Suppressor macrophage (primary cell): ENCODE data around the gene HTR7.
"Not testable (repeated sequence)": the region's sequence is repeated elsewhere in the genome, so short reads cannot be mapped to it uniquely, and the experiment has no call there.

Source experiments
- DNase-seq, 4 experiments: peaks; one replicate each; pipeline ENCODE4 v3.0.0-alpha.2; 2020 to 2022
- total RNA-seq, 17 experiments: gene quantifications; one replicate each; lab custom pipeline; 2026; ENCODE audit warnings: mixed read lengths in 6 of 17, inconsistent platforms in 3 of 17; lab: John Stamatoyannopoulos, UW

Gene HTR7
- total RNA-seq: 2.7 to 11.6 (median 8.7) reads per million in 17 experiments

GRCh38 chr10:90857635-90858460, at the start of gene HTR7:
Gene HTR7 (minus strand): TSS chr10:90858039. CDS start chr10:90857671, 368 bp downstream.
- peak; percentile 62 to 90 (median 75) for DNase-seq

GRCh38 chr10:90906596-90906995, 48.8 kb upstream of the HTR7 start:
- DNase-seq: no peak

GRCh38 chr10:90905925-90906324, 48.1 kb upstream of the HTR7 start:
- DNase-seq: no peak

GRCh38 chr10:90896916-90897315, 39.1 kb upstream of the HTR7 start:
- not testable (repeated sequence) for DNase-seq

GRCh38 chr10:90893190-90893589, 35.4 kb upstream of the HTR7 start:
- no peak for DNase-seq

GRCh38 chr10:90890347-90890746, 32.5 kb upstream of the HTR7 start:
- DNase-seq: no peak

- peak in 2 of 4 experiments; percentile 25 to 39 for DNase-seq
These were observed 31.8 kb upstream of the HTR7 start for GRCh38 chr10:90889636-90890035.

GRCh38 chr10:90888387-90888786, 30.5 kb upstream of the HTR7 start:
- DNase-seq: no peak

- DNase-seq: no peak
These were observed 29.7 kb upstream of the HTR7 start for GRCh38 chr10:90887555-90887954.

GRCh38 chr10:90885176-90885575, 27.3 kb upstream of the HTR7 start:
- no peak for DNase-seq

GRCh38 chr10:90884431-90884830, 26.6 kb upstream of the HTR7 start:
- no peak for DNase-seq

- DNase-seq: peak in 3 of 4 experiments; percentile 3 to 62 (median 55)
These were observed 22.4 kb upstream of the HTR7 start for GRCh38 chr10:90880059-90880719.

GRCh38 chr10:90879062-90879461, 21.2 kb upstream of the HTR7 start:
- no peak for DNase-seq

GRCh38 chr10:90872648-90873020, 14.8 kb upstream of the HTR7 start:
- no peak for DNase-seq

GRCh38 chr10:90871766-90872647, 14.2 kb upstream of the HTR7 start, which contains the start of gene RPP30:
Gene RPP30 (plus strand): TSS chr10:90871974. CDS start chr10:90871987, 13 bp downstream.
- peak; percentile 82 to 91 (median 86) for DNase-seq

- peak; percentile 52 to 74 (median 68) for DNase-seq
These were observed 13.5 kb upstream of the HTR7 start for GRCh38 chr10:90871279-90871765.

- no peak for DNase-seq
These were observed 8.3 kb upstream of the HTR7 start for GRCh38 chr10:90866050-90866598.

- peak in 3 of 4 experiments; percentile 18 to 54 (median 34) for DNase-seq
These were observed 7.6 kb upstream of the HTR7 start for GRCh38 chr10:90865401-90865800.

- DNase-seq: peak; percentile 39 to 67 (median 48)
These were observed 5.2 kb upstream of the HTR7 start for GRCh38 chr10:90862908-90863514.

- no peak for DNase-seq
These were observed 3.0 kb upstream of the HTR7 start for GRCh38 chr10:90860790-90861189.

- peak in 3 of 4 experiments; percentile 25 to 81 (median 71) for DNase-seq
These were observed 1.5 kb upstream of the HTR7 start for GRCh38 chr10:90859321-90859751.
